ENCODE measurements around the gene SIN3B.

DNA sequence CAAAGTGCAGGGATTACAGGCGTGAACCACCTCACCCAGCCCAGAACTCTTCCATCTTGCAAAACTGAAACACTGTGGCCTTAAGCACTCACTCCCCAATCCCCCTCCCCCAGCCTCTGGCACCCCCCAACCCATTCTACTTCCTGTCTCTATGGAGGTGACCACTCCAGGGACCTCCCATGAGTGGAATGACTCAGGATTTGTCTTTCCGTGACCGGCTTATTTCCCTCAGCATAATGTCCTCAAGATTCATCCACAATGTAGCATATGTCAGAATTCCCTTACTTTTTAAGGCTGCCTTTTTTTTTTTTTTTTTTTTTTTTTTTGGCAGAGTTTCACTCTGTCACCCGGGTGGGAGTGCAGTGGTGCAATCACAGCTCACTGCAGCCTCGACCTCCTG, 56.0 kb downstream of the SIN3B start:
- TF ChIP-seq CTCF (IDR thresholded peaks at IDR 0.05) (no peak), POLR2A (IDR thresholded peaks at IDR 0.05) (no peak), EP300 (IDR thresholded peaks at IDR 0.05) (no peak)

All from ovary (tissue), 3 donors.